Fibroblast of lung (primary cell): ENCODE measurements around the gene PGPEP1.

Source experiments
- CTCF ChIP-seq, 2 donors: IDR thresholded peaks in 1 of 2; conservative IDR thresholded peaks in 1 of 2; 1 replicate in 1 of 2; 2 replicates in 1 of 2; pipeline ENCODE4 v1.5.1; 2011 to 2012; ENCODE audit warnings: low read length in 2 of 2, control low read depth in 1 of 2, inconsistent platforms in 1 of 2, low read depth in 1 of 2, mild to moderate bottlenecking in 1 of 2
- EZH2 ChIP-seq: IDR thresholded peaks from 2 replicates; pipeline ENCODE4 v1.5.1; 2012; ENCODE audit warnings: low read length, control low read depth, mild to moderate bottlenecking; ENCODE audit errors: missing control alignments

GRCh38 chr19:18307271-18307681 is 33.1 kb upstream of the PGPEP1 start:
- TF ChIP-seq CTCF (conservative IDR thresholded peaks at IDR 0.05 in 1 of 2, IDR thresholded peaks at IDR 0.05 in 1 of 2; ENCODE audit: low read depth in 1 of 2, low read length in 2 of 2) = no peak
- TF ChIP-seq EZH2 = no peak
